Mesothelial cell of epicardium (in vitro differentiated cells): Measurements from ENCODE around the gene PIN1. TPM values are rescaled to one million over a fixed set of nuclear protein-coding genes. Genes with fewer than 3 reads are reported as not detected.

Experiments used
- DNase-seq, 2 experiments: peaks; one replicate each; pipeline ENCODE4 v3.0.0; 2021; ENCODE audit warnings: low spot score in 2 of 2; ENCODE audit not compliant: unreplicated experiment in 2 of 2
- H3K27ac Mint-ChIP-seq: 2 replicates; pipeline ENCODE4 v1.8.0; 2021; ENCODE audit warnings: mixed read lengths
- H3K27me3 Mint-ChIP-seq: 2 replicates; pipeline ENCODE4 v1.8.0; 2021; ENCODE audit warnings: low read depth, mixed read lengths
- H3K36me3 Mint-ChIP-seq: 2 replicates; pipeline ENCODE4 v1.8.0; 2021; ENCODE audit warnings: mixed read lengths
- H3K4me1 Mint-ChIP-seq: 2 replicates; pipeline ENCODE4 v1.8.0; 2021; ENCODE audit warnings: mixed read lengths
- H3K4me3 Mint-ChIP-seq: 2 replicates; pipeline ENCODE4 v1.8.0; 2021; ENCODE audit warnings: mild to moderate bottlenecking, moderate library complexity, mixed read lengths
- H3K9me3 Mint-ChIP-seq: 2 replicates; pipeline ENCODE4 v1.8.0; 2021; ENCODE audit warnings: mixed read lengths
- CTCF ChIP-seq: fragments of 200-600 bp; sonication (generic); IDR thresholded peaks from one replicate; pipeline ENCODE4 v1.5.0; 2021; ENCODE audit warnings: antibody characterized with exemption; ENCODE audit not compliant: unreplicated experiment
- total RNA-seq: library from RNA; stranded (reverse); gene quantifications from 3 replicates; pipeline ENCODE4 v1.2.1, GENCODE V29; 2021

PIN1 gene
- total RNA-seq, 1 donor from 2014 or later: 61.1 TPM

- Mint-ChIP-seq H3K27me3 (no peaks in the 10 kb centered on the region), H3K4me3 (no peak overlapping the region), H3K9me3 (no peaks in the 10 kb centered on the region), H3K36me3 (peaks cover 8% of the 10 kb centered on the region), H3K4me1 (peaks cover 9% of the 10 kb centered on the region), H3K27ac (no peak overlapping the region)
- no peak for DNase-seq
- no peak for TF ChIP-seq CTCF
Observed at GRCh38 chr19:9872618-9873242, 37.6 kb downstream of the PIN1 start.

GRCh38 chr19:9875031-9875627 lies 40.0 kb downstream of the PIN1 start:
- Mint-ChIP-seq H3K4me3 (no peak overlapping the region), H3K9me3 (no peaks in the 10 kb centered on the region), H3K27me3 (no peaks in the 10 kb centered on the region), H3K4me1 (peaks cover 9% of the 10 kb centered on the region), H3K36me3 (peaks cover 9% of the 10 kb centered on the region), H3K27ac (peak overlapping the region; percentile 44)
- no peak for DNase-seq
- TF ChIP-seq CTCF: no peak

- Mint-ChIP-seq H3K36me3 (peaks cover 4% of the 10 kb centered on the region), H3K27me3 (no peaks in the 10 kb centered on the region), H3K27ac (no peak overlapping the region), H3K4me3 (no peak overlapping the region), H3K9me3 (no peaks in the 10 kb centered on the region), H3K4me1 (peaks cover 9% of the 10 kb centered on the region)
- DNase-seq: no peak
- TF ChIP-seq CTCF: no peak
Observed at GRCh38 chr19:9875796-9876195, 40.7 kb downstream of the PIN1 start.

- peaks cover 9% of the 10 kb centered on the region for H3K4me1 Mint-ChIP-seq
- H3K9me3 Mint-ChIP-seq: no peaks in the 10 kb centered on the region
- TF ChIP-seq CTCF: no peak
- H3K4me3 Mint-ChIP-seq: no peak overlapping the region
- peaks cover 2% of the 10 kb centered on the region for H3K36me3 Mint-ChIP-seq
- H3K27me3 Mint-ChIP-seq: no peaks in the 10 kb centered on the region
- DNase-seq: no peak
- no peak overlapping the region for H3K27ac Mint-ChIP-seq
Observed at GRCh38 chr19:9877780-9878510, 42.8 kb downstream of the PIN1 start.

- no peak overlapping the region for H3K4me3 Mint-ChIP-seq
- H3K9me3 Mint-ChIP-seq: no peaks in the 10 kb centered on the region
- DNase-seq: no peak
Observed at GRCh38 chr19:9878511-9879196, 43.5 kb downstream of the PIN1 start.

More at GRCh38 chr19:9878511-9879196, 43.5 kb downstream of the PIN1 start:
- no peaks in the 10 kb centered on the region for H3K27me3 Mint-ChIP-seq
- no peak overlapping the region for H3K27ac Mint-ChIP-seq
- TF ChIP-seq CTCF: no peak
- H3K4me1 Mint-ChIP-seq: peaks cover 11% of the 10 kb centered on the region
- H3K36me3 Mint-ChIP-seq: peaks cover 2% of the 10 kb centered on the region
